DLD1 (cell line): Measurements from ENCODE around the gene PDS5A.
"Not testable (repeated sequence)": the region's sequence is repeated elsewhere in the genome, so short reads cannot be mapped to it uniquely, and the experiment has no call there.

Experiments
- in situ Hi-C: cut with HindIII; loops from 2 replicates; pipeline ENCODE4 v1.10.0; 2017; ENCODE audit warnings: low sequenced_read_pairs

Gene PDS5A

DNA sequence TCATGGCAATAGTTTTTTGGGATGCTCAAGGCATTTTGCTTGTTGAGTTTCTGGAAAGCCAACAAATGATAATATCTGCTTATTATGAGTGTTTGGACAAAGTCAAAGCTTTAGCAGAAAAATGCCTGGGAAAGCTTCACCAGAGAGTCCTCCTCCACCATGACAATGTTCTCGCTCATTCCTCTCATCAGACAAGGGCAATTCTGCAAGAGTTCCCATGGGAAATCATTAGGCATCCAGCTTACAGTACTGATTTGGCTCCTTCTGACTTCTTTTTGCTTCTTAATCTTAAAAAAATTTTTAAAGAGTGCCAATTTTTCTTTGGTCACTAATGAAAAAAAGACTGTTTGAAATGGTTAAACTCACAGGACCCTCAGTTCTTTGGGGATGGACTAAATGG is 143.4 kb downstream of the PDS5A start:
- in situ Hi-C loops: no loop called here

DNA sequence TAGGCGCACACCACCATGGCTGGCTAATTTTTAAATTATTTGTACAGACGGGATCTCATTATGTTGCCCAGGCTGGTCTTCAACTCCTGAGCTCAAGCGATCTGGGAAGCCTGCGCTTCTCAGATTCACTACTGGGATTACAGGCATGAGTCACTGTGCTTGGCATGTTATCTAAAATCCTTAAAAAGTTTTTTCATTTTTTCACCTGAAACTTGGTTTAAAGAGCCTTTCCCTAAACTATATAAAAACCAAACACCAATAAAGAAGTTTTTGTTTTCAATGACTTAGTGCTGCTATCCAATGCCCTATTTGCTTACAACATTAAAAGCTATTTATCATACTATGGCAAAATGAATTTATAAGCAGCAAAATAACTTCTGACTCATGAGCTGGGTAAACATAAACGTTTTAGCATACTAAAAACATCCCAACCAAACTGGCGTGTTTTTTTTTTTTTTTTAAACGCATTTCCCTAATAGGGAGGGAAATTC is 151.9 kb downstream of the PDS5A start:
- in situ Hi-C loops: loop anchor here (10.0 kb wide), 1 partner anchor 91 kb away; no protein-coding TSS in a partner anchor

DNA sequence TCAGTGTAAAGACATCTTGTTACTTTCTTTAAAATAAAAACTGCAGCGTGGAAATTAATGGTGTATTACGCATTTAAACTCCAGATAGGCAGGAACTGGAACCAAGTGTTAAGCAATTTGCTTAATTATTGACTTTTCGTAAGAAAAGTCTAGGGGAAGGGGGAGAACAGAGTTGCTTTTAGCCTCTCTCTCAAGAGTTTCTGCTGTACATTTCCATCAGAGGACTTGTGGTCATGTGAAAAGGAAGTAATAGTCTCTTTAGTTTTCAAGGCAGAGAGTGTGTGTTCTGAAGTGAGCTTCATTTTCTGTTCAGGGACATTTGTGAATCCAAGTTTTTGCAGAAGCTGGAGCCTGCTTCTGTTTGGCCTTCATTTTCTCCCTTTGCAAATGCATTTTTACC is 152.6 kb downstream of the PDS5A start:
- in situ Hi-C loops: loop anchor here (10.0 kb wide), 1 partner anchor 90 kb away; no protein-coding TSS in a partner anchor

DNA sequence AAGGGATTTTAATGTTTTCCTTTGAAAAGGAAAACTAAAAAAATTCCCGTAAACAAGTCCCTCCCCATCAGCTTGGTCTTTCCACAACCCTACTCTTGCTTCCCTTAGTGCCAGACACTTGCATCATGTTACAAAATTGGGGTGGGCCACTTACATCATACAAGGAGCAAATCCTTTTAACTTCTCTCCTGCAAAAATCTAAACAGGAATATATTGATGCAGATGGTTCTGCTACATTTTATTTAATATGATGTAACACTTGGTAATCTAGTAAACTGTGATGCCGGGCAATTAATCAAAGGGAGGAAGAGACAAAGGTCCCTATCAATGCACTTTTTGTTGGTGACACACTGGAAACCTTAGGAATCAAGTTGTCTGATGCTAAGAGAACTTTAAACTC is 154.5 kb downstream of the PDS5A start:
- in situ Hi-C loops: loop anchor here (10.0 kb wide), 1 partner anchor 88 kb away; no protein-coding TSS in a partner anchor

DNA sequence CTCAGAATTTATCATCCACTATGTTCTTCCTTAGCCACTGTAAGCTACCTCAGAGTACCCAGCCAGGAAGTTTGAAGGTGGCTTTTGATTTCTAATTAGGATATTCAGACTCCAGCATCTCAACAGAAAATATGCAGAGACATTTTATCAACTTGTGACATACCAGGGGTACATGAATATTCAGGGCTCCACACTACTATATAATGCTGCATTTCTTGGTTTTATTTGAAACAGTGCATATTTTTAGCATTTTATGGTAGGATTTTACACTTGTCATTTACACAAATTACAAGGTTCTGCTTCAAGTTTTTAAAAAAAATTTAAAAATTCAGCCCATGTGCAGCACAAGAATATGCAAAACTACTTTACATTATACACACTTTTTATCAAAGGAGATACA is 155.0 kb downstream of the PDS5A start:
- in situ Hi-C loops: loop anchor here (10.0 kb wide), 1 partner anchor 88 kb away; no protein-coding TSS in a partner anchor

DNA sequence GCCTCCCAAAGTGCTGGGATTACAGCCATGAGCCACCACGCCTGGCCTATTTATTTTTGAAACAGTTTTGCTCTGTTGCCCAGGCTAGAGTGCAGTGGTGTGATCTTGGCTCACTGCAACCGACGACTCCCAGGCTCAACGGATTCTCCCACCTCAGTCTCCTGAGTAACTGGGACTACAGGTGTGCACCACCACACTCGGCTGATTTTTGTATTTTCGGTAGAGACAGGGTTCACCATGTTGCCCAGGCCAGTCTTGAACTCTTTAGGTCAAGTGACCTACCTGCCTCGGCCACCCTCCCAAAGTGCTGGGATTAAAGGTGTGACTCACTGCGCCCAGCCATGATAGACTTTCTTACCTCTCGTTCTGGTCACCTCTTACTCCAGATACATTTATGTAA is 155.8 kb downstream of the PDS5A start:
- in situ Hi-C loops: loop anchor here (10.0 kb wide), 1 partner anchor 87 kb away; no protein-coding TSS in a partner anchor

DNA sequence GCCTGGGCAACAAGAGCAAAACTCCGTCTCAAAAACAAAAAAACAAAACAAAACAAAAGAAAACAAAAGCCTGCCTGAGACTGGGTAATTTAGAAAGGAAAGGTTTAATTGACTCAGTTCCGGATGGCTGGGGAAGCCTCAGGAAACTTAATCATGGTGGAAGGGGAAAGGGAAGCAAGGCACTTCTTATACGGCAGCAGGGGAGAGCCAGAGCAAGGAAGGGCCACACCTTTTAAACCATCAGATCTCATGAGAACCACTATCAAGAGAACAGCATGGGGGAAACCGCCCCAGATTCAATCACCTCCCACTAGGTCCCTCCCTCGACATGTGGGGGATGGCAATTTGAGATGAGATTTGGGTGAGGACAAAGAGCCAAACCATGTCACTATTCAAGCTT is 157.5 kb downstream of the PDS5A start:
- in situ Hi-C loops: loop anchor here (10.0 kb wide), 1 partner anchor 85 kb away; no protein-coding TSS in a partner anchor

DNA sequence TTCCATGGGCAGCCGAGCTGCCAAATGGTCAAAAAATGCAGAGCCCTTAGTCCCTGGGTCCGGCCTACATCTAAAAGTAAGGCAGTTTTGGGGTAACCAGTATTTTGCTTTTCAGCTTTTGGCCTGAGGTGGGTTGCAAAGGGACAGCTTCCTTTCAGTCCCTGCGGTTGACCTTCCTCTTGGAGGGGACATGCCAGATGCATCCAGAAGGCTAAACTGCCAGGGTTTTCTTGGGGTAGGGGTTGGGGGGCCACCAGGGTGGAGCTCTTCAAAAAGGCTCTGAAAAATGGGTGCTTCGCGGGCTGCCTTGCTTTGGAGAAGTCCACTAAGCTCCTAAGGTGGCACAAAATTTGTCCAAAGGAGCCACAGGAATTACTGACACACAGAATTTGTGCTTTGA is 159.1 kb downstream of the PDS5A start:
- in situ Hi-C loops: no loop called here

DNA sequence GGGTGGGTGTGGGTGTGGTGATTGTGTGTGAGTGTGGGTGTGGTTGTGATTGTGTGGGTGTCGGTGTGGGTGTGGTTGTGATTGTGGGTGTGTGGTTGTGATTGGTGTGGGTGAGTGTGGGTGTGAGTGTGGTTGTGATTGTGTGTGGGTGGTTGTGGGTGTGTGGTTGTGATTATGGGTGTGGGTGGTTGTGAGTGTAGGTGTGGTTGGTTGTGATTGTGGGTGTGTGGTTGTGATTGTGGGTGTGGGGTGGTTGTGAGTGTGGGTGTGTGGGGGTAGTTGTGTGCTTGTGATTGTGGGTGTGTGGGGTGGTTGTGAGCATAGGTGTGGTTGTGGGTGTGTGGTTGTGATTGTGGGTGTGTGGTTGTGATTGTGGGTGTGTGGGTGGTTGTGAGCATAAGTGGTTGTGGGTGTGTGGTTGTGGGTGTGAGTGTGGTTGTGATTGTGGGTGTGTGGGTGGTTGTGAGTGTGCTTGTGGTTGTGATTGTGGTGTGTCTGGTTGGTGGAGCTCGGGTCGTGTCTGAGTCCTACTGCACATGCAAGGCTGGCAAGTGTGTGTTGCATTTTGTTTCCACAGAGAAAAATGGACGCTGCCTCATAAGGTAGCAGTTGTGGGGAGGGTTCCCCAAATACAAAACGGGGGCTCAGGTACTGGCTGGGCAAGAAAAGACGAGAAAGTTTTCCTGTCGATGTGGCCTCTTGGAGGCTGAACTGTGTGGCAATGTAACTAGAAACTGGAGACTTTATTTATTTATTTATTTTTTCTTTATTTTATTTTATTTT is 163.1 kb downstream of the PDS5A start:
- in situ Hi-C loops: no loop called here

DNA sequence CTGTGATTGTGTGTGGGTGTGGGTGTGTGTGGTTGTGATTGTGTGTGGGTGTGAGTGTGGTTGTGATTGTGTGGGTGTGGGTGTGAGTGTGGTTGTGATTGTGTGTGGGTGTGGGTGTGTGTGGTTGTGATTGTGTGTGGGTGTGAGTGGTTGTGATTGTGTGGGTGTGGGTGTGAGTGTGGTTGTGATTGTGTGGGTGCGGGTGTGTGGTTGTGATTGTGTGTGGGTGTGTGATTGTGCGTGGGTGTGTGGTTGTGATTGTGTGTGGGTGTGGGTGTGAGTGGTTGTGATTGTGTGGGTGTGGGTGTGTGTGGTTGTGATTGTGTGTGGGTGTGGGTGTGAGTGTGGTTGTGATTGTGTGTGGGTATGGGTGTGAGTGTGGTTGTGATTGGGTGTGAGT is 163.9 kb downstream of the PDS5A start:
- in situ Hi-C loops: not testable (repeated sequence)

DNA sequence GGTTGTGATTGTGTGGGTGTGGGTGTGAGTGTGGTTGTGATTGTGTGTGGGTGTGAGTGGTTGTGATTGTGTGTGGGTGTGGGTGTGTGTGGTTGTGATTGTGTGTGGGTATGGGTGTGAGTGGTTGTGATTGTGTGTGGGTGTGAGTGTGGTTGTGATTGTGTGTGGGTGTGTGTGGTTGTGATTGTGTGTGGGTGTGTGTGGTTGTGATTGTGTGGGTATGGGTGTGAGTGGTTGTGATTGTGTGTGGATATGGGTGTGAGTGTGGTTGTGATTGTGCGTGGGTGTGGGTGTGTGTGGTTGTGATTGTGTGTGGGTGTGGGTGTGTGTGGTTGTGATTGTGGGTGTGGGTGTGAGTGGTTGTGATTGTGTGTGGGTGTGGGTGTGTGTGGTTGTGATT is 164.7 kb downstream of the PDS5A start:
- in situ Hi-C loops: not testable (repeated sequence)

DNA sequence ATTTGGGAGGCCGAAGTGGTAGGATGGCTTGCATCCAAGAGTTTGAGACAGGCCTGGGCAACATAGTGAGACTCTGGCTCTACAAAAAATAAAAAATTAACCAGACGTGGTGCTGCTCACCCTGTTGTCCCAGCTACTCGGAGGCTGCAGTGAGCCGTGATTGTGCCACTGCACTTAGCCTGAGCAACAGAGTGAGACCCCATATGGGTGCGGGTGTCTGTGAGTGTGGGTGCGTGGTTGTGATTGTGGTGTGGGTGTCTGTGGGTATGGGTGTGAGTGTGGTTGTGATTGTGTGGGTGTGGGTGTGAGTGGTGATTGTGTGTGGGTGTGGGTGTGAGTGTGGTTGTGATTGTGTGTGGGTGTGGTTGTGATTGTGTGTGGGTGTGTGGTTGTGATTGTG is 165.2 kb downstream of the PDS5A start:
- in situ Hi-C loops: no loop called here

DNA sequence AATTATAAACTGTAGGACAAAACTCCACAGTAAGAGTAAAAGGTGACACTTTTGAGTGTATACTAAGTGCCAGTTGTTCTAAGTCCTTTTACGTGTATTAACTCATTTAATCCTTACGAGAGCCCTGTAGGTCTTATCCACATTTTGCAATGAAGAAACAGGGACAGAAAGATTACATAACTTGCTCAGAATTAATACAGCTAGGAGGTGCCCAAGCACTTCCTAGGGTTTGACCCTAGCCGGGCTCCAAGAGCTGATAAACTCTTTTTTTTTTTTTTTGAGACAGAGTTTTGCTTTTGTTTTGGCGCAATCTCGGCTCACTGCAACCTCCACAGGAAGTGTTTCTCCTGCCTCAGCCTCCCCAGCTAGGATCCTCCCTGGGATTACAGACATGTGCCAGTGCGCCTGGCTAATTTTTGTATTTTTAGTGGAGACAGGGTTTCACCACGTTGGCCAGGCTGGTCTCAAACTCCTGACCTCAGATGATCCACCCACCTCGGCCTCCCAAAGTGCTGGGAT is 169.4 kb downstream of the PDS5A start:
- in situ Hi-C loops: no loop called here

DNA sequence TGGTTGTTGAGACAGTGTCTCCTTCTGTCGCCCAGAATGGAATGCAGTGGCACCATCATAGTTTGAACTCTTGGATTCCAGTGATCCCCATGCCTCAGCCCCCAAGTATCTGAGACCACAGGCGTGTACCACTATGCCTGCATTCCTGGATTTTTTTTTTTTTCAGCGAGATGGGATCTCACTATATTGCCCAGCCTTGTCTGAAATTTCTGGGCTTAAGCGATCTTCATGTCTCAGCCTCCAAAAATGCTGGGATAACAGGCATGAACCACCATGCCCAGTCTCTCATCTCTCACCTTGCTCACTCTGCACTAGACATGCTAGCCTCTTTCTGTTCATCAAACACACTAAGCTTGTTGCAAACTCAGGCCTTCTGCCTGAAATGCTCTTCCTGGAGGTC is 175.7 kb downstream of the PDS5A start:
- in situ Hi-C loops: no loop called here

DNA sequence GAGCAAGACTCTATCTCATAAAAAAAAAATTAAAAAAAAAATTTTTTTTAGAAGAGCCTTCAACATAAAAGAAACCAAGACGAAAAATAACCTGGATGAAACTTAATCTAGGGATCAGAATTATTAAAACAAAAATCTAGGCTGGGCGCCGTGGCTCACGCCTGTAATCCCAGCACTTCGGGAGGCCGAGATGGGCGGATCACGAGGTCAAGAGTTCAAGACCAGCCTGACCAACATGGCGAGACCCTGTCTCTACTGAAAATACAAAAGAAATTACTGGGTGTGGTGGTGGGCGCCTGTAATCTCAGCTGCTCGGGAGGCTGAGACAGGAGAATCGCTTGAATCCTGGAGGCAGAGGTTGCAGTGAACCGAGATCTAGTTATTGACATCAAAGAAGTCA is 184.7 kb downstream of the PDS5A start:
- in situ Hi-C loops: not testable (repeated sequence)

DNA sequence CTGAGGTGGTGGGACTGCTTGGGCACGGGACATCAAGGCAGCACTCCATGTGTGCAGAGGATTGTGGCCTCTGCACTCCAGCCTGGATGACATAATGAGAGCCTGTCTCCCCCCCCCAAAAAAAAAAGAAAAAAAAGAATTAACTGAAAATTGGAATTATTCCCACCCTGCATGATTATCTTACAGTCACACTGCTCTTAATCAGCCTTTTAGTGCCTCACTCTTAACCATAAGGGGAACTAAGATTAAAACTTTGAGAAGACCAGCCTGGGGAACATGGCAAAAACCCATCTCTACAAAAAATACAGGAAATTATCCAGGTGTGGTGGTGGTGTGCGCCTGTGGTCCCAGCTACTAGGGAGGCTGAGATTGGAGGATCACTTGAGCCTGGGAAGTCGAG is 185.2 kb downstream of the PDS5A start:
- in situ Hi-C loops: no loop called here

DNA sequence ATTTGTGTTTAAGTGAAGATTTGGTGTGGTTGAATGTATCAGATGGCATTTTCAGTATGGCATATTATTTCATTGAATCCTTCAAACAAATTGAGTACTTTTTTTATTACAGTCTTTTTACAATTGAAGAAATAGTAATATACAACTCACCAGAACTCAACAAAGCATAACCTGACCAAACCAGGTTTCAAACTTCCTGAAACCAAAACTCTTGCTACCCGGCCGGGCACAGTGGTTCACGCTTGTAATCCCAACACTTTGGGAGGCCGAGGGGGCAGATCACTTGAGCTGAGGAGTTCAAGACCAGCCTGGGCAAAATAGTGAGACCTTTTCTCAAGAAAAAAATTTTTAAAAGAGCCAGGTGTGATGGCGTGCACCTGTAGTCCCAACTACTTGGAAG is 185.6 kb downstream of the PDS5A start:
- in situ Hi-C loops: no loop called here

DNA sequence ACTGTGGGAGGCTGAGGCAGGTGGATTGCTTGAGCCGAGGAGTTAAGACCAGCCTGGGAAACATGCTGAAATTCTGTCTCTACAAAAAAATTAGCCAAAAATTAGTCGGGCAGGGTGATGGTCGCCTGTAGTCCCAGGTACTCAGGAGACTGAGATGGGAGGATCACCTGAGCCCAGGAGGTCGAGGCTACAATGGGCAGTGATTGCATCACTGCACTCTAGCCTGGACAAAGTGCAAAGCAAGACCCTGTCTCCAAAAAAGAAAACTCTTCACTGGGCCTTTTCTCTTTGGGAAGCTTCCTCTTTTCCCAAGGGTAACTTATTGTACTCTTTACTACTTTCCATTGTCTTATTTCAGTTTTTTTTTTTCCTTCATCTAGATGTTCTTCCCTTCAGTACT is 190.9 kb downstream of the PDS5A start:
- in situ Hi-C loops: no loop called here

DNA sequence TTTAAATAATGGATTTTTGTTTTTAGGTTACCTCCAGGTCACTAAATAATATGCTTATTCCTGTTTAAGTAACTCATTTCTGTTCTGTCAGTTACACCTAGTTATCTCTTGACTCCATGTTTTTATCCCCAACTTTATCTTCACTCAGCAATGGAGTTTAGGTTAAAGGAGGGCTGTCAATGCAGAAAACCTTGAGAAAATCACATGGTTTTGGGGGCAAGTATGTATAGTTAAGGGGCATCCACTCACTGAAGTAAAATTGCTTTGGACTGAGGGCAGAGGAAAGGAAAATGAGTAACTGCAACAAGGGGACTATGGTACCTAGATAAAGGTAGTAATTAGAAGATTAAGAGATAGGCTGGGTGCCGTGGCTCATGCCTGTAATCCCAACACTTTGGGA is 192.6 kb downstream of the PDS5A start:
- in situ Hi-C loops: no loop called here

DNA sequence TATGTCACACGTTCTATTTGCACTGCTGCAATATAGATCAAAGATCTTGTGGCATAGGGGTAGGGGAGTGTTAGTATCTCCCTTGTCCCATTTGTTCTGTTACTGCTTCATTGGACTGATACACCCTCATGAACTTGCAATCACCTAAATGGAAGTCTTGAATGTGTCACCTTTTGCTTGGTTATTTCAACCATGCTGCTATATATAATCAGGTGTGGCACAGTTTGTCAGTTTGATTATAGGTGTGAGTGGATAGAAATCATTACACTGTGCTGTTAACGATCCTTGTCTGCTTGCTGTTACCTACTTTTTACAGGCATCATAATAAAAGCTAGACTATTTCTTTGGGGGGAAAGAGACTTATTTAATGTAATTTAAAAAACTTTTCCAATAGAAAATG is 195.7 kb downstream of the PDS5A start:
- in situ Hi-C loops: not testable (repeated sequence)
